Dermis microvascular lymphatic vessel endothelial cell (primary cell): ENCODE data around the gene TRPV5. TPM values are rescaled to one million over a fixed set of nuclear protein-coding genes. Genes with fewer than 3 reads are reported as not detected.

Experiments used
- total RNA-seq: library from RNA; depleted of rRNA; stranded (reverse); fragments of >200 nt; gene quantifications from 2 replicates; pipeline ENCODE4 v1.2.1, GENCODE V29; 2014

Gene TRPV5
- total RNA-seq, 1 donor from 2014 or later, result not detected

Other genes starting within 250 kb of the TRPV5 start
- not detected in 2 replicates for gene PRSS1, start 184.3 kb downstream of the TRPV5 start, total RNA-seq
- gene PRSS2, start 162.8 kb downstream of the TRPV5 start, total RNA-seq, result not detected in 2 replicates
- gene EPHB6, start 78.7 kb downstream of the TRPV5 start, total RNA-seq, result under 0.01 TPM in 2 replicates
- gene TRPV6, start 48.0 kb downstream of the TRPV5 start, total RNA-seq, result not detected in 2 replicates
- gene LLCFC1, start 5.7 kb upstream of the TRPV5 start, total RNA-seq, result not detected in 2 replicates
- 0.13 TPM in 1 of 2 replicates, not detected in the other for gene KEL, start 28.6 kb upstream of the TRPV5 start, total RNA-seq
- not detected in 2 replicates for gene OR9A2, start 93.4 kb upstream of the TRPV5 start, total RNA-seq
- not detected in 2 replicates for gene OR6V1, start 118.6 kb upstream of the TRPV5 start, total RNA-seq
- not detected in 2 replicates for gene PIP, start 198.3 kb upstream of the TRPV5 start, total RNA-seq
- not detected in 2 replicates for gene TAS2R39, start 249.7 kb upstream of the TRPV5 start, total RNA-seq